ENCODE measurements around the gene PRRG2.

DNA sequence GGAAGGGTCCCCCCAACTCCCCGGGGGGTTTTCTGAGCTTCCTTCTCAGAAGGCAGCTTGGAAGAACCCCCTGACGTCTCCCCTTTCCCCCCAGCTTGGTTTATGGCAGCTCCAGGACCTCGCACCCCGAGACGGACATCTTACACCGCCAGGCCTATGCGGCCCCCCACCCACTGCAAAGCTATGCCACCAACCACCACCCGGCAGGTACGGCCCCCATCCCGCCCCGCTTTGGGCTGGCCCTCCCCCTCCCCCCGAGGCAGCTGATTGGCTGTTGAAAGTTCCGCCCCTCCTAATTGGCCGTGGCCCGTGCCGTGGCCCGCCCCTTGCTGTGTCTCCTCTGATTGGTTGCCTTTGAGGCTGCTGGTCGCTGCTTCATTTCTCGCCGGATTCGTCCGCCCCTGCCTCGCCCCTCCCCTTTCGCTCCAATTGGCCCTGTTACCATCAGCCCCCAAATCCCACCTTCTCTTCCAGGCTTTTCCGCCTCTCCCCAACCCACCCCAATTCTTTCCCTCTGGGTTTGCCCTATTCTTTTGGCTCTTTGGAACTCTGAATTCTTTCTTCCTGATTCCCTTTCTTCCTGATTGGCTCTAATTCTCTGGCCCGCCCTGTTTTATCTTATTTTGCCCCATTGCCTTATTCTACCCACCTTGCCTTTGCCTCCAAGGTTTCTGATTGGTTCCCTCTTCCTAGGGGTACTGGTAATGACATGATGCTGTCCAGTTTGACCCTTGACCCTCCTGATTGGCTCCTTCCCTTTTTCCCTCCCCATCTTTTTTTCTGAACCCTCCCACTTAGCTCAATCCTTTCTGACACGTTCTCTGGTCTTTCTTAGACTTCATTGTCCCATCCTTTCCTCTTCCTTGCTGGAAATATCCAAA is 12.4 kb downstream of the PRRG2 start:
- no peak for TF ChIP-seq CTCF (conservative IDR thresholded peaks at IDR 0.05; ENCODE audit: low read length)
- TF ChIP-seq EZH2phosphoT487 (IDR thresholded peaks at IDR 0.05; ENCODE audit: borderline replicate concordance), result no peak
